ENCODE measurements around the gene KBTBD12.

Gene KBTBD12

DNA sequence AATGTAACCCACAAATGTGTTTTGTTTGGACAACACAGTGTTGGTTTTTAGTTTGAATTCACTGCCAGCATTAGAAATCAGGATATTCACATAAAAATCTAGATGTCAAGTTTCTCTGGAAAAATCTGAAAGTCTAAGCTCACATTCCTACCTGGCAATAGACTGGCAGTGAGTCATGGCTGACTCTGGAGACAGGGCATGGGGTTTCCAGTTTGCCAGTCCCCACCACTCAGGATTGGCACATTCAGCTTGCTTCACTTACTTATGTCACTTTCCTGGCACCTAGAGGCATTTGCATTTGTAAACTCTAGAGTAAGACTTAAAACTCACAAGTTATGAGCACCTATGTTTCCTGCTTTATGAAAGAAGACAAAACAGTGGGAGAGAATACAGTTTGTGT is 118.1 kb downstream of the KBTBD12 start:
- H3K27me3 ChIP-seq (replicated peaks; ENCODE audit: control insufficient read depth, insufficient read depth, low read length, poor library complexity, severe bottlenecking): peaks cover 4% of the 10 kb centered on the region
- no peaks in the 10 kb centered on the region for H3K9me3 ChIP-seq (ENCODE audit: control insufficient read depth, low read length)
- H3K4me1 ChIP-seq (ENCODE audit: control insufficient read depth, insufficient read depth, low read length, poor library complexity, severe bottlenecking): no peaks in the 10 kb centered on the region
- no peaks in the 10 kb centered on the region for H3K36me3 ChIP-seq (ENCODE audit: control insufficient read depth, insufficient read depth, low read length)
- no peak for DNase-seq
- H3K4me3 ChIP-seq (ENCODE audit: insufficient read depth, low read depth, low read length, poor library complexity, severe bottlenecking): no peak overlapping the region
- no peak overlapping the region for H3K27ac ChIP-seq (ENCODE audit: insufficient read depth, low read length, poor library complexity, severe bottlenecking)

DNA sequence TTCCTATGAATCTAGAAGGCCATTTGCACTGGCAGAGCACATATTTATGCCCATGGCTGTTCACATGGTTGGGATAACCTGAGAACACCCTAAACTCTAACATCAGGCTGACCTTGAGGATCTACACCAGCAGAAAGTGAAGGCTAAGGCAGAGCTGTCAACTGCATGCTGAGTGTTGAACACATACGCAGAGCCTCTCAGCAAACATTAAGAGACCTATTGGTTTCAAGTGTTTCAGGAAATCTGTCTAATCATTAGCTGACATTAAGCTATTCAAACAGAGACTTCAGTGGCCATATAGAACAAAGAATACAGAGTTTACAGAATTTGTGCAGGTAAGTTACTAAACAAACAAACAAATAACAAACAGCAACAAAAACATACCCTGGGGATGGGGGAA is 121.1 kb downstream of the KBTBD12 start:
- no peak overlapping the region for H3K4me3 ChIP-seq (ENCODE audit: insufficient read depth, low read depth, low read length, poor library complexity, severe bottlenecking)
- no peaks in the 10 kb centered on the region for H3K36me3 ChIP-seq (ENCODE audit: control insufficient read depth, insufficient read depth, low read length)
- H3K4me1 ChIP-seq (ENCODE audit: control insufficient read depth, insufficient read depth, low read length, poor library complexity, severe bottlenecking): no peaks in the 10 kb centered on the region
- H3K27me3 ChIP-seq (replicated peaks; ENCODE audit: control insufficient read depth, insufficient read depth, low read length, poor library complexity, severe bottlenecking): peaks cover 4% of the 10 kb centered on the region
- no peaks in the 10 kb centered on the region for H3K9me3 ChIP-seq (ENCODE audit: control insufficient read depth, low read length)
- H3K27ac ChIP-seq (ENCODE audit: insufficient read depth, low read length, poor library complexity, severe bottlenecking): no peak overlapping the region
- no peak for DNase-seq

Data from effector memory CD4-positive, alpha-beta T cell (primary cell).